Pulmonary artery endothelial cell (primary cell): Measurements from ENCODE around the gene KRT1. TPM values are rescaled to one million over a fixed set of nuclear protein-coding genes. Genes with fewer than 3 reads are reported as not detected.

ENCODE experiments used
- DNase-seq: peaks from one replicate; pipeline ENCODE4 v3.0.0-alpha.2; 2011; ENCODE audit warnings: low read depth, low spot score
- total RNA-seq: library from RNA; depleted of rRNA; stranded (reverse); fragments of >200 nt; gene quantifications from 2 replicates; pipeline ENCODE4 v1.2.3, GENCODE V29; 2014

KRT1 gene
- total RNA-seq, 1 donor from 2014 or later, result not detected

DNA sequence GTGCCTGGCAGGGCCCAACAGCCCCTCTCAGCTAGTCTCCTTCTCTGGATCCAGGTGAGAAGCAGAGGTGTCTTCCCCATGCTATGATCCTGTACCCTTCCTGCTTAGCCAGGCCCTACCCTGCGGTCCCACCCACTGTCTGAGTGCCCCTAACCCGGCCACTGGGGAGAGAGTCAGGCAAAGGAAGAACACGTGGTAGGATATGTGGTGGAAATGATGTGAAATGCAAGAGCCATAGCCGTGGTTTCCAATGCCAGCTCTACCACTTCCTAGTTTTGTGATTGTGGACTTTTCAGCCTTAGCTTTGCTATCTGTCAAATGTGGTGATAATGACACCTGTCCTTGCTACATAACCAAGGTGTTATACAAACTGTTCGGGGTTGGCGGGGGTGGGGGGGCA is 44.0 kb downstream of the KRT1 start:
- DNase-seq, result no peak

GRCh38 chr12:52634266-52635056 is 45.7 kb downstream of the KRT1 start:
- DNase-seq, result no peak

GRCh38 chr12:52633383-52633782 is 46.8 kb downstream of the KRT1 start:
- DNase-seq, result no peak

DNA sequence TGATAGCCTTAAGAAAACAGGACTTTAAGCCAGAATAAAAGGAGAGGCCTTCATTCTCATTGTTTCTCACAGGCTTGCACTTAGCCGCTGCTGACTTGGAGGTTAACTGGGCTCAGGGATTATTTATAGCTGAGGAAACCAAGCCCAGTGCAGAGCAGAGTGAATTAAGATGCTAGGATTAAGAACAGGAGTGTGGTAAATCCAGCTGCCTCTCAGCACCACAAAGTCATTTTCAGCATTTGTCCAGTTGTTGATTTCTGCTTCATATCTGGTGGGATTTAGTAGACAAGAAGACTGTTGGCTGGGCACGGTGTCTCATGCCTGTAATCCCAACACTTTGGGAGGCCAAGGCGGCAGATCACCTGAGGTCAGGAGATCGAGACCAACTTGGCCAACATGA is 47.6 kb downstream of the KRT1 start:
- DNase-seq, result no peak

DNA sequence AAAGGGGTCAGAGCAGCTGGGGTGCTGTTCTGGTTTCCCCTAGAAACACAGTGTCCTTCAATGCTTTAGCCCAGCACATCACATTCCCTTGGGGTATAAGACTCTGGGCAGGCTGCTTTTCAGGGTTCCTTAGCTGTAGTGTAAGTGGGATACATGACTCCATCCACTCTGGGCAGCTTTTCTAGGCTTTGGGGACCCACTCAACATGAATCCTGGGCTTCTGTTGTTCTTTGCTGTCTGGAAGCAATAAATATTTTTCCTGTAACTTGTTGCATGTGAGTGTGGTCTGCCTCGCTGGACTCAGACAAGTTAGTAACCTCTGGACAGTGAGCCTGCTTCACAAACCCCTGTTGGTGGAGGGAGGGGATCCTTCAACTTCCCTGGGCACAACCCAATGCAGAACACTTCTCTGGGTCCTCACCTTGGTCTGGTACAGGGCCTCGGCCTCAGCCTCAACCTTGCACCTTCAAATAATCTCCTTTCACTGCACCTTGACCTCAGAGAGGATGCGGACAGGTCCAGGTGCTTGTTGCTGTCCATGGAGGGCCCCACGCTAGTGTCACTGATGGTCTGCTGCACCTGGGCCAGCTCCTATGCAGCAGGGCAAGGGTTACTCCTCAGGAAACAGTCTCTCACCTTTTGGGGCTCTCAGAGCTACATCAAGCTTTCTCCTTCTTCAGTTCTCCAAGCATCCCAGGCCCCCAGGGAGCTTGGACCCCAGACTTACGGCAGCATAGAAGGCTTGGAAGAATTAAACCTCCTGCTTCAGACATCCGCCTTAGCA is 48.3 kb downstream of the KRT1 start:
- no peak for DNase-seq

DNA sequence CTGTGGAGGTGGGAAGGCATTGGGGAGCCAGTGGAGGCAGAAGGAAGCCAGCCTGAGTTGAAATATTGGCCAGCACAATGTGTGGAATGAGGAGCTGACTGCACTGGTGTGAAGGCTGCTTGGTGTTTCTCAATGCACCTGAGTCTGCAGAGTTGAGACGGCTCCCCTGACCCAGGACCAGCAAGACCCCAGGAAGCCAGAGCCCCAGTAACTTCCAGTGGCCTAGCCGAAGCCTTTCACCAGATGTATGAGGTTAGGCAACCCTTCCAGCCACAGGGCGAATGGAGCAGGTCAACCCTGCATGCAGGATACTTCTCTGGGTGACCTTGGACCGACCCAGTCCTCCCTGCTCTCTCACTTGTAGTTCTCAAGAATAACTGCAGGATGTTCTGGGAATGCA is 48.9 kb downstream of the KRT1 start:
- no peak for DNase-seq

GRCh38 chr12:52630599-52631200 is 49.5 kb downstream of the KRT1 start:
- no peak for DNase-seq

DNA sequence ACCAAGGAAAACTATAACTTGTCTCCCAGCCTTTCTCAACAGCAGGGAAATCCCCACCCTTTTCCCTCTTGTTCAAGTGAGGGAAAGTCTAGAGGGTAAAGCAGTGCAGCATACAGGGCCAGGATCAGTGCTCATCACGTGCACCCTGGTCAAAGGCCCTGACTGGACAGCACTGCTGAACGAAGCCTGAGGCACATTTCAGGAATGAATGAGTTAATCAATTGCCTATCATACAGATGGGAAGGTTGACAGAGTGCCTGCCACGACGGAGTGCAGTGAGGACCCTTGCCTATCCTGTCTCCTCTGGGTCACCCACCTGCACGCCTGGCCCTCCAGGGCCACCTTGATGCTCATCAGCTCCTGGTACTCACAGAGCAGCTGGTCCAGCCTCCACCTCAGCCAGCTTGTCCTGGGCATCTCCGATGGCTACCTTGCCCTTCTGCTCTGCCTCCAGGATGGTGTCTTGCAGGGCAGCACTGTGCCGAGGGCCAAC is 50.2 kb downstream of the KRT1 start:
- no peak for DNase-seq

GRCh38 chr12:52629281-52630007 is 50.8 kb downstream of the KRT1 start:
- no peak for DNase-seq

DNA sequence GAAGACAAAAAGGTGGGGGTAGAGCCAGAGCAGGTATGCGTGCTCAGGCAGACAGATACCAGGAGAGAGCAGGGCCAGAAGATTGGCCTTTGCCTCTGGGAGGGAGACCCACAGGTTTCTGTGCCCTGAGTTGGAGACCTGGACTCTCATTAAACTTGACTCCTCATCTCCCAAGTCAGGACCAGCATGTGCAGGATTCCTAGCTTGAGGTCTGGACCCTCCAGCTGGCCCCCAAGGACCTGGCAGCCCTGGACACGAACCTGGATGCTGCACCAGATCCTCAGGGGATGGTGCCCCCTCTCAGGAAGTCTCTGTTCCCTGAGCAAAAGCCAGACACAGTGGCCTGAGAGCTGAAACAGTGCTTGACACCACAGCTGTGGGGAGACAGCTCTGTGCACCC is 51.4 kb downstream of the KRT1 start:
- no peak for DNase-seq

DNA sequence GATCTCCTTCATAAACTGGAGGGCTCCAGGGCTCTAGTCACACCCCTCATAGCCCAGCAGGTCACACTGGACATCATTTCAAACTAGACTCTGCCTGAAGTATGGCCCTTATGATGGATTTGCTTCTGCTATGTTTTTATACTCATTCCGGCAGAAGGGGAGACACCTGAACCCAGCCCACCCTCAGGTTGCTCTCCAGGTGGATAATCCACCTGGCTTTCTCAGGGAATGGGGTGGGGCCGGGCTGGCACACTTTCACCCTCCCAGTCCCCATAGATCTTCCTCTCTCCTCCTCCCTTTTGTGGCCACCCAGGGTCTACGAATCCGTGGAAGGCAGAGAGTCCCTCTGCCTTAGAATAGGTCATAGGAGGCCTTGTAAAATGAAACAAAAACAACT is 52.1 kb downstream of the KRT1 start:
- no peak for DNase-seq

- DNase-seq, result no peak
Measured at GRCh38 chr12:52627395-52628110, 52.7 kb downstream of the KRT1 start.

Other genes starting within 250 kb of the KRT1 start
- gene KRT75, start 246.0 kb downstream of the KRT1 start, total RNA-seq, result not detected in 2 replicates
- gene KRT6B, start 228.3 kb downstream of the KRT1 start, total RNA-seq, result 0.07 and 0.18 TPM in 2 replicates
- gene KRT6C, start 206.6 kb downstream of the KRT1 start, total RNA-seq, result 0.07 TPM in 1 of 2 replicates, not detected in the other
- 0.79 and 12.6 TPM in 2 replicates for gene KRT6A, start 187.2 kb downstream of the KRT1 start, total RNA-seq
- 0.66 and 2.0 TPM in 2 replicates for gene KRT5, start 160.0 kb downstream of the KRT1 start, total RNA-seq
- not detected in 2 replicates for gene KRT71, start 127.3 kb downstream of the KRT1 start, total RNA-seq
- gene KRT74, start 106.6 kb downstream of the KRT1 start, total RNA-seq, result not detected in 2 replicates
- not detected in 2 replicates for gene KRT72, start 78.9 kb downstream of the KRT1 start, total RNA-seq
- not detected in 2 replicates for gene KRT73, start 61.8 kb downstream of the KRT1 start, total RNA-seq
- gene KRT2, start 28.2 kb downstream of the KRT1 start, total RNA-seq, result not detected in 2 replicates
- gene KRT77, start 23.1 kb upstream of the KRT1 start, total RNA-seq, result not detected in 2 replicates
- not detected in 2 replicates for gene KRT76, start 96.9 kb upstream of the KRT1 start, total RNA-seq
- gene KRT3, start 115.7 kb upstream of the KRT1 start, total RNA-seq, result not detected in 2 replicates
- gene KRT4, start 133.7 kb upstream of the KRT1 start, total RNA-seq, result not detected in 2 replicates
- gene KRT79, start 153.9 kb upstream of the KRT1 start, total RNA-seq, result not detected in 2 replicates
- gene KRT78, start 168.6 kb upstream of the KRT1 start, total RNA-seq, result not detected in 2 replicates
- 8.8 and 16.0 TPM in 2 replicates for gene KRT8, start 224.7 kb upstream of the KRT1 start, total RNA-seq